GM13977 (cell line): ENCODE data around the gene RAD51B.

ENCODE experiments used
- DNase-seq: peaks from one replicate; pipeline ENCODE4 v3.0.0; 2012; ENCODE audit warnings: low spot score
- CTCF ChIP-seq: IDR thresholded peaks from 2 replicates; pipeline ENCODE4 v1.5.1; 2012; ENCODE audit warnings: mild to moderate bottlenecking, control low read depth; ENCODE audit not compliant: insufficient read depth; ENCODE audit errors: extremely low read depth, missing control alignments
- in situ Hi-C: fragments of 300-500 bp; cut with MboI; formaldehyde crosslinking; loops from one replicate; pipeline ENCODE4 v1.12.0; 2022; ENCODE audit warnings: low sequenced_read_pairs, low pct_unique_long_range_greater_than_20kb, mixed read lengths, inconsistent platforms; ENCODE audit not compliant: unreplicated experiment

RAD51B gene

GRCh38 chr14:68530443-68530842, 710.9 kb downstream of the RAD51B start:
- DNase-seq, result no peak
- in situ Hi-C loops, result no loop called here
- TF ChIP-seq CTCF, result no peak

- in situ Hi-C loops, result no loop called here
- no peak for TF ChIP-seq CTCF
- no peak for DNase-seq
Measured at GRCh38 chr14:68532496-68532895, 712.9 kb downstream of the RAD51B start.

- in situ Hi-C loops, result no loop called here
- DNase-seq, result no peak
- no peak for TF ChIP-seq CTCF
Measured at GRCh38 chr14:68534276-68534675, 714.7 kb downstream of the RAD51B start.

GRCh38 chr14:68535404-68536017, 715.9 kb downstream of the RAD51B start:
- no peak for DNase-seq
- no peak for TF ChIP-seq CTCF
- in situ Hi-C loops, result no loop called here

- in situ Hi-C loops, result no loop called here
- TF ChIP-seq CTCF, result no peak
- DNase-seq, result no peak
Measured at GRCh38 chr14:68536018-68536410, 716.4 kb downstream of the RAD51B start.

- DNase-seq, result no peak
Measured at GRCh38 chr14:68538639-68539038, 719.1 kb downstream of the RAD51B start.

More at GRCh38 chr14:68538639-68539038, 719.1 kb downstream of the RAD51B start:
- in situ Hi-C loops, result no loop called here
- TF ChIP-seq CTCF, result no peak
